HepG2 (cell line): ENCODE data around the gene CD37. TPM values are rescaled to one million over a fixed set of nuclear protein-coding genes. Genes with fewer than 3 reads are reported as not detected.
"Not testable (repeated sequence)": the region's sequence is repeated elsewhere in the genome, so short reads cannot be mapped to it uniquely, and the experiment has no call there.

Experiments used
- ATAC-seq: fragments of 200-7000 bp; cut with Tn5 transposase; 3 replicates; pipeline ENCODE4 v1.9.1; 2020; ENCODE audit warnings: mild to moderate bottlenecking, moderate library complexity
- BruUV-seq: library from RNA; stranded (reverse); fragments of 400-500 nt; replicated peaks from 2 replicates; lab custom pipeline; 2021; lab: Mats Ljungman, UMichigan
- CTCF ChIA-PET: fragments of 300-600 bp; formaldehyde crosslinking; extraction: SDS; loops from one replicate; lab custom pipeline; 2021; ENCODE audit warnings: low total read pairs, inconsistent platforms, low intra/inter-chr PET ratio; lab: Yijun Ruan, JAX
- POLR2A ChIA-PET: fragments of 350-600 bp; sonication (Branson Sonifier 250); formaldehyde crosslinking; loops from one replicate; lab custom pipeline; 2020; ENCODE audit warnings: antibody characterized with exemption, inconsistent platforms; lab: Yijun Ruan, JAX
- DNase-seq: peaks from one replicate; pipeline ENCODE4 v3.0.0-alpha.2; 2015; ENCODE audit warnings: low spot score
- FAIRE-seq: peaks from 3 replicates; lab custom pipeline; 2011; peaks lifted over from hg19 to GRCh38; lab: Jason Lieb, UNC
- H2AFZ ChIP-seq: one replicate; pipeline ENCODE4 v1.6.1; 2011; ENCODE audit warnings: low read length, inconsistent platforms
- H3K27ac ChIP-seq: fragments of 300-600 bp; 3 replicates; pipeline ENCODE4 v1.8.0; 2011; ENCODE audit warnings: mixed run types, mild to moderate bottlenecking, mixed read lengths, low read length, inconsistent platforms; ENCODE audit not compliant: insufficient read depth; ENCODE audit errors: extremely low read length
- H3K27me3 ChIP-seq, 2 experiments: fragments of 200-600 bp in 1 of 2; 2 replicates in 1 of 2; 3 replicates in 1 of 2; pipeline versions ENCODE4 v1.6.0 to v1.8.0; 2011; ENCODE audit warnings: low read length in 2 of 2, mild to moderate bottlenecking in 2 of 2, moderate library complexity in 2 of 2, inconsistent platforms in 1 of 2; ENCODE audit not compliant: insufficient read depth in 2 of 2, control insufficient read depth in 1 of 2
- H3K36me3 ChIP-seq, 2 experiments: fragments of 200-600 bp in 1 of 2; replicated peaks in 1 of 2; 2 replicates in 1 of 2; 3 replicates in 1 of 2; pipeline versions ENCODE4 v1.5.1 to v1.8.0; 2011; ENCODE audit warnings: low read length in 2 of 2, inconsistent platforms in 1 of 2; ENCODE audit not compliant: insufficient read depth in 2 of 2, control insufficient read depth in 1 of 2
- H3K4me1 ChIP-seq: 2 replicates; pipeline ENCODE4 v1.5.1; 2012; ENCODE audit warnings: low read length, inconsistent platforms; ENCODE audit not compliant: insufficient read depth
- H3K4me2 ChIP-seq: 2 replicates; pipeline ENCODE4 v1.6.0; 2011; ENCODE audit warnings: low read depth, low read length, inconsistent platforms
- H3K4me3 ChIP-seq, 3 experiments: fragments of 200-600 bp in 1 of 3; sonication (generic), shearing (Covaris generic) in 1 of 3; replicated peaks in 1 of 3; 2 replicates each; pipeline ENCODE4 v1.5.1; 2011 to 2016; ENCODE audit warnings: low read length in 3 of 3, inconsistent platforms in 2 of 3, low read depth in 2 of 3, mild to moderate bottlenecking in 2 of 3, control low read depth in 1 of 3, mixed read lengths in 1 of 3; ENCODE audit not compliant: insufficient read depth in 1 of 3
- H3K79me2 ChIP-seq: one replicate; pipeline ENCODE4 v1.6.1; 2011; ENCODE audit warnings: low read length, inconsistent platforms; ENCODE audit not compliant: insufficient read depth
- H3K9ac ChIP-seq: 2 replicates; pipeline ENCODE4 v1.6.0; 2011; ENCODE audit warnings: mild to moderate bottlenecking, low read depth, low read length, inconsistent platforms; ENCODE audit not compliant: insufficient read depth
- H3K9me3 ChIP-seq: 2 replicates; pipeline ENCODE4 v1.5.1; 2012; ENCODE audit warnings: mild to moderate bottlenecking, low read length
- H4K20me1 ChIP-seq: 2 replicates; pipeline ENCODE4 v1.6.0; 2011; ENCODE audit warnings: inconsistent platforms, mild to moderate bottlenecking, low read length, moderate library complexity; ENCODE audit not compliant: insufficient read depth
- KAT8 ChIP-seq: IDR thresholded peaks from 2 replicates; pipeline ENCODE4 v1.6.1; 2016; ENCODE audit warnings: missing genetic modification reagents, missing compliant biosample characterization
- KMT2B ChIP-seq: IDR thresholded peaks from 2 replicates; pipeline ENCODE4 v1.6.1; 2016; ENCODE audit warnings: missing genetic modification reagents, missing compliant biosample characterization
- RORA ChIP-seq: sonication (generic); formaldehyde crosslinking; IDR thresholded peaks from 2 replicates; pipeline ENCODE4 v1.5.0; 2020; ENCODE audit warnings: mild to moderate bottlenecking, missing genetic modification reagents, moderate library complexity
- SALL1 ChIP-seq: sonication (generic); formaldehyde crosslinking; IDR thresholded peaks from 2 replicates; pipeline ENCODE4 v1.8.0; 2022; ENCODE audit warnings: mild to moderate bottlenecking, missing genetic modification reagents
- SKIL ChIP-seq: sonication (generic); formaldehyde crosslinking; IDR thresholded peaks from 2 replicates; pipeline ENCODE4 v1.8.0; 2022; ENCODE audit warnings: missing genetic modification reagents, mild to moderate bottlenecking, moderate library complexity, borderline replicate concordance
- SRSF4 ChIP-seq: fragments of 200-400 bp; formaldehyde crosslinking; IDR thresholded peaks from one replicate; pipeline ENCODE4 v1.6.1; 2018; ENCODE audit warnings: mild to moderate bottlenecking, low read depth, low read length, moderate library complexity; ENCODE audit not compliant: poor library complexity, severe bottlenecking
- ZBTB3 ChIP-seq: sonication (generic); formaldehyde crosslinking; IDR thresholded peaks from 2 replicates; pipeline ENCODE4 v1.4.0; 2020; ENCODE audit warnings: low read depth, mild to moderate bottlenecking, moderate library complexity, missing genetic modification reagents, borderline replicate concordance
- ZBTB38 ChIP-seq: sonication (generic); formaldehyde crosslinking; IDR thresholded peaks from 2 replicates; pipeline ENCODE4 v1.5.1; 2020; ENCODE audit warnings: mild to moderate bottlenecking, missing genetic modification reagents
- ZC3H13 ChIP-seq: sonication (generic); formaldehyde crosslinking; IDR thresholded peaks from 2 replicates; pipeline ENCODE4 v1.8.1; 2023; ENCODE audit warnings: mild to moderate bottlenecking, missing genetic modification reagents, moderate library complexity
- ZNF468 ChIP-seq: sonication (generic); formaldehyde crosslinking; IDR thresholded peaks from 2 replicates; pipeline ENCODE4 v1.8.0; 2022; ENCODE audit warnings: mild to moderate bottlenecking, moderate library complexity, missing genetic modification reagents
- ZNF501 ChIP-seq: sonication (generic); formaldehyde crosslinking; IDR thresholded peaks from 2 replicates; pipeline ENCODE4 v1.5.1; 2020; ENCODE audit warnings: mild to moderate bottlenecking, moderate library complexity, missing genetic modification reagents
- ZNF605 ChIP-seq: sonication (generic); formaldehyde crosslinking; IDR thresholded peaks from 2 replicates; pipeline ENCODE4 v1.8.0; 2022; ENCODE audit warnings: mild to moderate bottlenecking, missing genetic modification reagents
- ZNF768 ChIP-seq: sonication (generic); formaldehyde crosslinking; IDR thresholded peaks from 2 replicates; pipeline ENCODE4 v1.4.0; 2020; ENCODE audit warnings: missing genetic modification reagents
- WGBS: methylation state at CpG from one replicate; pipeline ENCODE4 v1.1.6; 2017; ENCODE audit warnings: low lambda C conversion rate; 5-methylcytosine and 5-hydroxymethylcytosine counted together
- in situ Hi-C: cut with HindIII; loops from 2 replicates; pipeline ENCODE4 v1.10.0; 2017; ENCODE audit warnings: low pct_unique_long_range_greater_than_20kb; ENCODE audit not compliant: extremely low pct_ligation_motif_present
- intact Hi-C: fragments of 100-400 bp; cut with micrococcal nuclease; formaldehyde crosslinking; loops from one replicate; pipeline ENCODE4 v1.10.0; 2022; ENCODE audit not compliant: unreplicated experiment
- polyA plus RNA-seq, 8 experiments: library from polyadenylated mRNA; depleted of rRNA in 3 of 8; stranded (reverse) in 7 of 8; unstranded in 1 of 8; fragments of >200 nt; fragmentation: Illumina TruSeq in 4 of 8; extraction: Trizol in 4 of 8; gene quantifications; 2 replicates each; pipeline versions ENCODE4 v1.2.1 to v1.2.3, GENCODE V29; 2011 to 2016; ENCODE audit warnings: low read depth in 4 of 8, missing spikeins in 1 of 8, mixed read lengths in 1 of 8; ENCODE audit not compliant: insufficient read depth in 1 of 8
- total RNA-seq, 5 experiments: library from RNA; depleted of rRNA; stranded (reverse); fragments of >200 nt; fragmentation: Illumina TruSeq; extraction: Trizol; gene quantifications; 2 replicates each; pipeline ENCODE4 v1.2.3, GENCODE V29; 2016; ENCODE audit warnings: low read depth in 1 of 5

CD37 gene
- total and polyA plus RNA-seq, 2 of the 13 experiments (the other 11 are each of a cell fraction or from before 2014, with no cell fraction given): not detected

- no peak for TF ChIP-seq ZC3H13 (CRISPR knock-in tag)
Observed at GRCh38 chr19:49295208-49295880, 39.9 kb upstream of the CD37 start (continued).

GRCh38 chr19:49297403-49297802 is 37.8 kb upstream of the CD37 start:
- H4K20me1 ChIP-seq: no peaks in the 10 kb centered on the region
- POLR2A ChIA-PET: no interaction called here
- H3K4me3 ChIP-seq: no peak overlapping the region
- no peaks in the 10 kb centered on the region; a peak in 1 of 5 replicates for H3K27me3 ChIP-seq
- no peak overlapping the region for H2AFZ ChIP-seq
- CTCF ChIA-PET: no interaction called here
- TF ChIP-seq RORA (CRISPR knock-in tag) (no peak), ZNF468 (CRISPR knock-in tag) (no peak), ZBTB3 (CRISPR knock-in tag) (no peak), ZBTB38 (CRISPR knock-in tag) (no peak), KAT8 (CRISPR knock-in tag) (no peak), SRSF4 (no peak), SKIL (no peak), KMT2B (CRISPR knock-in tag) (no peak), SALL1 (CRISPR knock-in tag) (no peak), ZNF605 (CRISPR knock-in tag) (no peak), ZNF768 (CRISPR knock-in tag) (no peak), ZNF501 (CRISPR knock-in tag) (no peak)
- no TSS peak for BruUV-seq
- H3K27ac ChIP-seq: no peak overlapping the region
- ATAC-seq: no peak
- in situ Hi-C loops: no loop called here
- FAIRE-seq: no peak
- no peak overlapping the region for H3K4me2 ChIP-seq
- H3K79me2 ChIP-seq: no peaks in the 10 kb centered on the region
- no peaks in the 10 kb centered on the region for H3K4me1 ChIP-seq
- intact Hi-C loops: no loop called here
- no peak for DNase-seq
- H3K9me3 ChIP-seq: no peaks in the 10 kb centered on the region
- WGBS: 46% methylated on average over 3 of the region's 3 CpGs
- H3K9ac ChIP-seq: no peak overlapping the region
- no peaks in the 10 kb centered on the region for H3K36me3 ChIP-seq

- ATAC-seq, intact Hi-C loops, CTCF ChIA-PET: not testable (repeated sequence)
Observed at GRCh38 chr19:49298653-49299052, 36.6 kb upstream of the CD37 start.

More at GRCh38 chr19:49298653-49299052, 36.6 kb upstream of the CD37 start:
- FAIRE-seq, H3K27me3 ChIP-seq, H3K9me3 ChIP-seq, H3K4me1 ChIP-seq, DNase-seq, H2AFZ ChIP-seq, BruUV-seq, H3K9ac ChIP-seq, H3K36me3 ChIP-seq, POLR2A ChIA-PET, in situ Hi-C loops, H3K27ac ChIP-seq, H3K4me3 ChIP-seq, H4K20me1 ChIP-seq, H3K79me2 ChIP-seq, H3K4me2 ChIP-seq: not testable (repeated sequence)
- WGBS: 21% methylated on average over 3 of the region's 3 CpGs
